Hindlimb muscle (tissue), 1 donor: Measurements from ENCODE around the gene RAPGEF6. TPM values are rescaled to one million over a fixed set of nuclear protein-coding genes. Genes with fewer than 3 reads are reported as not detected.
A peak's percentile ranks its signal among the peaks of the same experiment; 100 is the strongest.
"Not testable (repeated sequence)": the region's sequence is repeated elsewhere in the genome, so short reads cannot be mapped to it uniquely, and the experiment has no call there.

Experiments used
- DNase-seq: peaks from one replicate; pipeline ENCODE4 v3.0.0-alpha.2; 2013
- polyA plus RNA-seq: library from polyadenylated mRNA; unstranded; fragments of 120-200 nt; gene quantifications from one replicate; pipeline ENCODE4 v1.2.1, GENCODE V29; 2013; ENCODE audit not compliant: insufficient read length

The RAPGEF6 gene
- polyA plus RNA-seq, 1 donor: 10.0 TPM

- DNase-seq: peak; percentile 8
Measured at GRCh38 chr5:131382407-131383395, 252.3 kb downstream of the RAPGEF6 start.

DNA sequence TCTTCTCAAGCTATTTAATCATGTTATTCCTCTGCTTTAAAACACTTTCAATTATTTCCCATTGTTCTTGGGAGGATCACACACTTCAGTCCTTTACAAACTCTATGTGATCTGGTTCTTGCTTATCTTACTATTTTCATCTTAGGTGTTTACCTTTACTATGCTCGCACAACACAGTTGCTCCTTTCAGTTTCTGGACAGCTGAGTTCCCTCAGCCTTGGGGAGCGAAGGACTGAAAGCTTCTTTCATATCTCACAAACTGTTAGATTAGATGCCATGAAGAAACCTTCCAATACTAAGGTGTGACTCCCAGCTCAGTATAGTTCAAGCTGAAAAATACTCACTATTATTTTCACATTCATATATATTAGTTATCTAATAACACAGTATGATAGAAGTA, 253.3 kb downstream of the RAPGEF6 start:
- no peak for DNase-seq

DNA sequence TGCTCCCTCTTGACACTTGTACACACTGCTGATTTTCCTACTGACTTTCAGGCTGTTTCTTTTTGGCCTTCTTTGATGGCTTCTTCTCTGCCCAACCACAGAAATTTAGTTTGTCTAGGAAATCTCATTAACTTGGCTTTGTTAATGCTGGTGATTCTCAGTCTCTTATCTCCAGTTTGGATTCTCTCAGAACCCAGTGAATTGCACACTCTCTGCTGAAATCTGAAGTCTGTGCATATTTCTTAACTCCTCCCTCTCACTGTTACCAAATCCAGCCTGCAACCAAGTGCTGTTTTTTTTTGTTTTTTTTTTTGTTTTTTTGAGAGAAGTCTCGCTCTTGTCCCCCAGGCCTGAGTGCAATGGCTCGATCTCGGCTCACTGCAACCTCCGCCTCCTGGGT, 254.0 kb downstream of the RAPGEF6 start:
- DNase-seq: no peak

GRCh38 chr5:131380238-131380637, 254.8 kb downstream of the RAPGEF6 start:
- not testable (repeated sequence) for DNase-seq

GRCh38 chr5:131379723-131380122, 255.3 kb downstream of the RAPGEF6 start:
- peak; percentile 8 for DNase-seq

DNA sequence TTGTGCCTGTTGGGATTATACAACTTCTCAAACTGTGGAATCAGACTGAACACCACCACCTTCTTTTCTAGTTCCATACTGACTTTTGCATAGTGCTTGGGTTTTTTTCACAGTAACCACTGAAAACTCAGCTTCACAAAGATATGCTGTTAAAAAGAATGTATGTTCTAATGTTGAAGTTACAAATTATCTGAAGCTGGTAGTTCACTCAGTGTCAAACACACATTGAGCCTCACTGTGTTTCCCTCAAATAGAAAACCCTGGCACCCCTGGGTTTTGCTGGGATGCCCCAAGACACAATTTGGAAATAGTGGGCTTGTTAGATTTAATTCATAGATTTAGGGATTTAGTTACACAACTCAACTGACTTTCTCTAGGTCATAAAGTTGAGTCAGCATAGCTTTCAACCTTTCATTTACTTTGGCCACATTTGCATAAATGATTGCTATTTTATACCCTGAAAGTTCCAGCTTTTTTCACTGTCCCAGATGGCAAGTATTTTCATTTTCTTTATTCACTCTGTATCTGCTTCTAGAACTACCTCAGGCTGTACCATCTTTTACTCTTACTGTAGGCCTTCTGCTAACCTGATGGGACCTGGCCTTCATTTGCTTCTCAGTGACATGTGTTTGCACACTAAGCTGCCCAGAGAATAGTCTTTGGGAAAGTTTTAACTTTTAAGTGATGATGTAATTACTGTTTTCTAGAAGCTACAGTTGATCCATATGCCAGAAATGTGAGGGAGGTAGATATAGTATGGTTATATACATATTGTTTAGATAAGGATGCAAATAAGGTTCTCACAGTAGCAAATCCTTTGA, 256.1 kb downstream of the RAPGEF6 start:
- no peak for DNase-seq

DNA sequence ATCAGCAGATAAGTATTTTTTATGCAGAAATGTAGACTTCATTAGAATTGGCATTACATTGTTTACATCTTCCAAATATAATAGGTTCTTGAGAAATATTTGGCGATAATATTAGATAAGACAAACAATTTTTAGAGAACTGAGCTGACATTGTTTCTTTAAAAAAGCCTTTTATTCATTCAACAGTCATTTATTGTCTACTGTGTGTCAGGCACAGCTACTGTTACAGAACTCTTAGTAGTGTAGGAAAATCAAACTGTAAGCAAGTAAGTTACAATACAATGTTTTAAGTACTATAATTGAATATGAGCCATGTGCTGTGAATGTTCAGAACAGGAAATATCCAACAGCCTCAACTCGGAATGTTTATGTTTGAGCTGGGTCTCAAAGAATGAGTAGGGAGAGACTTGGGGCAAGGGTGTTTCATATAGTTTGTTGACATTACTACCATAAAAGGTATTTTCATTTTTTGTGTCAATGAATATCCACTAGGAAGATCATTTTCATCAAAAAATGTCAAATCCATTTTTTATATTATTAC, 257.2 kb downstream of the RAPGEF6 start:
- no peak for DNase-seq

DNA sequence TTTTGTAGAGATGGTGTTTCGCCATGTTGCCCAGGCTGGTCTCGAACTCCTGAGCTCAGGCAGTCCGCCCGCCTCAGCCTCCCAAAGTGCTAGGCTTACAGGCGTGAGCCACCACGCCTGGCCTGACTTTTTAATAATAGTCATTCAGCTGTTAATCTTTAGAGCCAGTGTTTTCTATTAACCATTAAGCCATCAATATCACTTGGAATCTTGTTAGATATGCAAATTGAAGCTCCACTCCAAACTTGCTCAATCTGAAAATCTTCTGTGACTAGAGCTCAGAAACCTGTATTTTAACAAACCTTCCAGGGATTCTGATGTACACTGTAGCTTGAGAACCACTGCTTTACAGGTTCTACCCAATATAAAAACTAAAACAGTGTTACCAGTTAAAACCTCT, 257.7 kb downstream of the RAPGEF6 start:
- no peak for DNase-seq

GRCh38 chr5:131375351-131375750, 259.7 kb downstream of the RAPGEF6 start:
- no peak for DNase-seq

Other genes starting within 250 kb of the RAPGEF6 start
- gene FNIP1, start 161.8 kb upstream of the RAPGEF6 start, polyA plus RNA-seq: 12.7 TPM